ENCODE data around the gene NTM. TPM values are rescaled to one million over a fixed set of nuclear protein-coding genes. Genes with fewer than 3 reads are reported as not detected.

Gene NTM
- total and polyA plus RNA-seq, 12 donors: 0.43 to 3.0 (median 1.3) TPM

DNA sequence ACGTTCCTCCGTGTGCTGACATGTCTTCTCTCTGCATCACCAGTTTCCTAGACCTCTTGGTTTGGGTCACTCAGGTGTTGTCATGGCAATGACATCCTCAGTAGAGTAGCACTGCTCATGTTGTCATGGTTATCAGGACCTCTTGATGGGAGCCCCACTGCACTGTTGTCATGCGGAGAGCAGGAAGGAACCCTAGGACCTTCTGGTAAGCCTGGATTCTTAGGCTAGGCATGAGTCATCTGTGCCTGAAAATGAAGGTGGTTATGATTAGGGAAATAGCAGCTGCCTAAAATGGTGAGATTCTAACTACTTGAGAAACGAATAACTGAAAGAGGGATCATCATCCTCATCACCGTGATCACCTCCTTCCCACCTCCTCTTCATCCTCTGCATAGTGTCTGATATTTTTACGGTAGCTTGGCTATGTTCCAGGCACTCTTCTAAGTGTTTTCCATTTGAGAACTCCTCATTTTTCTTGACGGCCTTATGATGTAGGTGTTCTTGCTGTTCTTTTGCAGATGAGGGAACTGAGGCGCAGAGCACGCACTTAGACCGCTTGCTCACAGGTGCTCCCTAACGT lies 858.4 kb downstream of the NTM start:
- Histone ChIP-seq H3K36me3 (no peaks in the 10 kb centered on the region), H3K4me1 (no peaks in the 10 kb centered on the region), H3K27me3 (no peaks in the 10 kb centered on the region), H3K4me3 (no peak overlapping the region), H3K9me3 (peaks cover 0 to 8% (median 0%) of the 10 kb centered on the region in 11 donors), H3K27ac (no peak overlapping the region)
- no peak for ATAC-seq
- no peak for DNase-seq
- TF ChIP-seq, protein P1, sequence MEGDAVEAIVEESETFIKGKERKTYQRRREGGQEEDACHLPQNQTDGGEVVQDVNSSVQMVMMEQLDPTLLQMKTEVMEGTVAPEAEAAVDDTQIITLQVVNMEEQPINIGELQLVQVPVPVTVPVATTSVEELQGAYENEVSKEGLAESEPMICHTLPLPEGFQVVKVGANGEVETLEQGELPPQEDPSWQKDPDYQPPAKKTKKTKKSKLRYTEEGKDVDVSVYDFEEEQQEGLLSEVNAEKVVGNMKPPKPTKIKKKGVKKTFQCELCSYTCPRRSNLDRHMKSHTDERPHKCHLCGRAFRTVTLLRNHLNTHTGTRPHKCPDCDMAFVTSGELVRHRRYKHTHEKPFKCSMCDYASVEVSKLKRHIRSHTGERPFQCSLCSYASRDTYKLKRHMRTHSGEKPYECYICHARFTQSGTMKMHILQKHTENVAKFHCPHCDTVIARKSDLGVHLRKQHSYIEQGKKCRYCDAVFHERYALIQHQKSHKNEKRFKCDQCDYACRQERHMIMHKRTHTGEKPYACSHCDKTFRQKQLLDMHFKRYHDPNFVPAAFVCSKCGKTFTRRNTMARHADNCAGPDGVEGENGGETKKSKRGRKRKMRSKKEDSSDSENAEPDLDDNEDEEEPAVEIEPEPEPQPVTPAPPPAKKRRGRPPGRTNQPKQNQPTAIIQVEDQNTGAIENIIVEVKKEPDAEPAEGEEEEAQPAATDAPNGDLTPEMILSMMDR (IDR thresholded peaks at IDR 0.05): no peak
- intact Hi-C loops (cut with DNase I): no loop called here
- WGBS, 2 donors: 85 to 87% methylated on average over 11 of the region's 11 CpGs

DNA sequence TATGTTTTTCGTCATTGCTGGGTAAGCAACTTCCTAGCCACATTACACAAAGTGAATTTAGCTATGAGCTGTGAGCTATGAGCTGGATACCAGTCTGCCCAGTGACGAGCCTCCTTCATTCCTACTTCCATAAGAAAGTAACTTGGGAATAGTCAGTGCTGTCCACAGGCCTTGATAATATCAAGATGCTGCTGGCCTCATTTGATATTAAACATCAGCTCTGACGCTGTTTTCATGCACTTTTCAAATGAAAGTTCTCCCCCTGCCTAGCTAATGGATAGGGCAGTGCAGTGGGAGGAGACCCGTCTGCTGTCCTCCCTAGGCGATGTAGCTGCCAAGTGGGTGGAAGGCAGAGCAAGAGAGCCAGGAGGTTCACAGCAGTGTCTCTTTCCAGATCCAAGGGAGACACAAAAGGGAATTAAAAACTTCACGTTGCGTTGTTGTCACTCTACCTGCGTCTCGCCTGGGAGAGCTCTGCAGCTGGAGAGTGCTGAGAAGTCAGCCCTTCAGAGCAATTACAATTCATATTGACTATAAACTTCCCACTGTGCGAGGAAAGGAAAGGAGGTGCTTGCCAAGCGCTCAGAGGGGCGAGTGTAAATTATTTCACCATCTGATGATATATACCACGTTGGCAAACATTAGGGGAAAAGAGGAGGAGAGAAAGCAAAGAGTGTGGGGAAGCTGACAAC lies 861.4 kb downstream of the NTM start:
- no peak overlapping the region for H3K27ac ChIP-seq
- TF ChIP-seq, protein P1 (IDR thresholded peaks at IDR 0.05): no peak
- no peak overlapping the region for H3K4me3 ChIP-seq
- WGBS, 2 donors: 61 to 65% methylated on average over 13 of the region's 13 CpGs
- no peaks in the 10 kb centered on the region for H3K9me3 ChIP-seq
- intact Hi-C loops (cut with DNase I): loop anchor here in 1 of 10 donors (10.0 kb wide), 1 partner anchor 63 kb away; no protein-coding TSS in a partner anchor
- H3K36me3 ChIP-seq: no peaks in the 10 kb centered on the region
- DNase-seq: no peak
- peak in 1 of 8 donors; percentile 73 for ATAC-seq
- no peaks in the 10 kb centered on the region for H3K27me3 ChIP-seq
- H3K4me1 ChIP-seq: no peaks in the 10 kb centered on the region

DNA sequence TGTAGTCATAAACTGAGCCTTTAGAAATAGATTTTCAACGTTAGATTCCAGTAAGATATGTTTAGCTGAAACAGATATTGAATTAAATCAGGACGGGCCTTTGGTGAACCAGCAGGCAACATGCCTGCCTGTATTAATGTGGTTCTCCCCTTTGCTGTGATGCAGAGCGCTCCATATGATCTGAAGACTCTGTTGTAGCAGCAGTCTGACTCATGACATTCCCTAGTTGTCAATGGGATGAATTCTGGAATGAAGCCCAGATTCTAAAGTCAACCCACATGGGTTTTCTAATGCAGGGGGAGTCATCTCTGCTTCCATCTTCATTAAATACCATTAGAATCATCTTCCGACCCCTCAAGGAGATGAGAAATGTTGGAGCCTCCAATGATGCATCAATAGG lies 864.5 kb downstream of the NTM start:
- Histone ChIP-seq H3K9me3 (no peaks in the 10 kb centered on the region), H3K36me3 (no peaks in the 10 kb centered on the region), H3K4me1 (no peaks in the 10 kb centered on the region), H3K27me3 (peaks cover 0 to 6% (median 0%) of the 10 kb centered on the region in 7 donors), H3K4me3 (no peak overlapping the region), H3K27ac (no peak overlapping the region)
- TF ChIP-seq, protein P1 (IDR thresholded peaks at IDR 0.05): no peak
- intact Hi-C loops (cut with DNase I): loop anchor here in 1 of 10 donors (10.0 kb wide), 1 partner anchor 60 kb away; no protein-coding TSS in a partner anchor
- ATAC-seq (no peak), DNase-seq (no peak)
- WGBS, 2 donors: 74 to 75% methylated on average over 4 of the region's 4 CpGs

DNA sequence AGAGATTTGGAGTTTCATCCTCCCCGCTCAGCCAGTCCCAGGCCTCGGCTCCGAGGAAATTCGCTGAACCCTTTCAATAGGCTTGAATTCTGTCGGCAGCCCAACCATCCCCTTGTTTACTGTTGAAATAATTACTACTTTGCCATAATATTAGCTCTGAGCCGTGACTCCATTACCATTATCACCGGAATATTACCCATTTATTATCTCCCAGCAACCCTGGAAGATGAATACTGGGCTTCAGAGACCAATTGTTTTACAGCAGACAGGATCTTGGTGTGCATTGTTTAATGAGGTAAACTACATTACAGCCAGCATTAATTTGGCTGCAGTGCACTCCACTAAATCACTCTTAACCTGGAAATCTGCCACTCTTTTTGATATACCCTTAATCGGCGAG lies 867.4 kb downstream of the NTM start:
- ATAC-seq (no peak), DNase-seq (no peak)
- H3K27me3 ChIP-seq: peaks cover 0 to 6% (median 0%) of the 10 kb centered on the region in 7 donors
- 91 to 92% methylated on average over 9 of the region's 9 CpGs for WGBS, 2 donors
- no peak overlapping the region for H3K27ac ChIP-seq
- H3K4me1 ChIP-seq: no peaks in the 10 kb centered on the region
- intact Hi-C loops (cut with DNase I): loop anchor here in 1 of 10 donors (10.0 kb wide), 1 partner anchor 57 kb away; no protein-coding TSS in a partner anchor
- TF ChIP-seq, protein P1 (IDR thresholded peaks at IDR 0.05): no peak
- no peaks in the 10 kb centered on the region for H3K9me3 ChIP-seq
- H3K36me3 ChIP-seq: no peaks in the 10 kb centered on the region
- H3K4me3 ChIP-seq: no peak overlapping the region
